Measurements from ENCODE around the gene KIF3C.
A peak's percentile ranks its signal among the peaks of the same experiment; 100 is the strongest.

DNA sequence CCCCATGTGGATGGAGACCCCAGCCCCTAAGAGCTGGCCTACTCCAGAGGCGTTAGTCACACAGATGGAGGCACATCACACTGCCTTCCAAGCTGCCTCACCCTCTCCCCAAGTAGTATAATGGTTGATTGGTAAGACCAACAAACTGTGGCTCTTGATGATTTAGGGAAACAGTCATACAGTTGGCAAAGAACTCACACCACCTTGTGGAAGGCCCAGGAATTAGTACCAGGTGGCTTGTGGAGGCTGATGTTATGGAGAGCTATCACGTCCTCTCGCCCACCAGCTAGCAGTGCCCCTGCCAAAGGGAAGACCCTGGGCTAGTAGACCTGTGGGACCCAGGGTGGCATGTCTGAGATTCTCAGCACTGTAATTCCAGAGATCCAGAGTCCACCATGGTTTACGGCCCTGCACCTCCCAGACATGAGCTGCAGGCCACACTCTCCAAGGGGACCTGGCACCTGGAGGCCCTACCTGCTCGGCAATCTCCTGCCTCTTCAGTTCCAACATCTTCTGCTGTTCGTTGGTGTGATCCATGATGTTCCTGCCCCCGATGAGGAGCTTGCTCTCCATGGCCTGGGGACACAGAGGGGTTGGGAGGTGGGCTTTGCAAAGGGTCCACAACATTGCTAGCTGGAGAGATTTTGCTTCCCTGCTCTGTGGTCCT lies 26.3 kb downstream of the KIF3C start:
- TF ChIP-seq, protein P1, sequence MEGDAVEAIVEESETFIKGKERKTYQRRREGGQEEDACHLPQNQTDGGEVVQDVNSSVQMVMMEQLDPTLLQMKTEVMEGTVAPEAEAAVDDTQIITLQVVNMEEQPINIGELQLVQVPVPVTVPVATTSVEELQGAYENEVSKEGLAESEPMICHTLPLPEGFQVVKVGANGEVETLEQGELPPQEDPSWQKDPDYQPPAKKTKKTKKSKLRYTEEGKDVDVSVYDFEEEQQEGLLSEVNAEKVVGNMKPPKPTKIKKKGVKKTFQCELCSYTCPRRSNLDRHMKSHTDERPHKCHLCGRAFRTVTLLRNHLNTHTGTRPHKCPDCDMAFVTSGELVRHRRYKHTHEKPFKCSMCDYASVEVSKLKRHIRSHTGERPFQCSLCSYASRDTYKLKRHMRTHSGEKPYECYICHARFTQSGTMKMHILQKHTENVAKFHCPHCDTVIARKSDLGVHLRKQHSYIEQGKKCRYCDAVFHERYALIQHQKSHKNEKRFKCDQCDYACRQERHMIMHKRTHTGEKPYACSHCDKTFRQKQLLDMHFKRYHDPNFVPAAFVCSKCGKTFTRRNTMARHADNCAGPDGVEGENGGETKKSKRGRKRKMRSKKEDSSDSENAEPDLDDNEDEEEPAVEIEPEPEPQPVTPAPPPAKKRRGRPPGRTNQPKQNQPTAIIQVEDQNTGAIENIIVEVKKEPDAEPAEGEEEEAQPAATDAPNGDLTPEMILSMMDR (IDR thresholded peaks at IDR 0.05) = peak; percentile 18
- TF ChIP-seq EZH2 (IDR thresholded peaks at IDR 0.05) = no peak
